Pancreas (tissue), 10 donors: ENCODE measurements around the gene CLDN18. TPM values are rescaled to one million over a fixed set of nuclear protein-coding genes. Genes with fewer than 3 reads are reported as not detected.

Experiments used
- ATAC-seq, 4 donors: fragments of 200-7000 bp; cut with Tn5 transposase; one replicate each; pipeline versions ENCODE4 v1.8.0 to v1.9.1; 2020; ENCODE audit warnings: mild to moderate bottlenecking in 4 of 4, moderate library complexity in 4 of 4
- DNase-seq, 6 donors: peaks; one replicate each; pipeline ENCODE4 v3.0.0-alpha.2; 2020
- FAIRE-seq: peaks from 2 replicates; lab custom pipeline; 2012; peaks lifted over from hg19 to GRCh38; lab: Jason Lieb, UNC
- H3K27ac ChIP-seq, 4 donors: fragments of 200-600 bp; sonication (generic); 1 replicate in 3 of 4; 2 replicates in 1 of 4; pipeline versions ENCODE4 v1.5.0 to v1.8.0; 2020
- H3K27me3 ChIP-seq, 4 donors: fragments of 200-600 bp; one replicate each; pipeline ENCODE4 v1.8.0; 2021
- H3K36me3 ChIP-seq, 3 donors: fragments of 200-600 bp; sonication (generic) in 1 of 3; one replicate each; pipeline versions ENCODE4 v1.5.0 to v1.8.0; 2020 to 2021
- H3K4me1 ChIP-seq, 3 donors: fragments of 200-600 bp; one replicate each; pipeline ENCODE4 v1.8.0; 2021
- H3K4me3 ChIP-seq, 4 donors: fragments of 200-600 bp; sonication (generic) in 2 of 4; one replicate each; pipeline versions ENCODE4 v1.5.0 to v1.8.0; 2020 to 2021
- H3K9me3 ChIP-seq, 4 donors: fragments of 200-600 bp; one replicate each; pipeline ENCODE4 v1.8.0; 2021
- WGBS, 2 donors: extraction: QIAGEN DNeasy Blood & Tissue Kit; methylation state at CpG; one replicate each; pipeline ENCODE4 v1.1.7; 2013; 5-methylcytosine and 5-hydroxymethylcytosine counted together
- intact Hi-C, 3 donors: fragments of 100-400 bp; cut with DNase I; formaldehyde crosslinking; loops; one replicate each; pipeline versions ENCODE4 v1.11.1 to v1.14.2; 2022
- polyA plus RNA-seq, 2 donors: library from polyadenylated mRNA; stranded (reverse); fragments of 200-250 nt; gene quantifications; one replicate each; pipeline ENCODE4 v1.2.3, GENCODE V29; 2013
- total RNA-seq, 6 donors: library from RNA; stranded (reverse); fragmentation: NEBNext Ultra II Directional in 4 of 6; extraction: Animal tissue kit (Norgen Biotek cat#: 25700) in 4 of 6; gene quantifications; one replicate each; pipeline versions ENCODE4 v1.2.1 to v1.2.4, GENCODE V29; 2021 to 2023
- TF ChIP-seq, protein P1 (sequence below), 4 donors: fragments of 200-600 bp; sonication (generic) in 3 of 4; IDR thresholded peaks; one replicate each; pipeline versions ENCODE4 v1.5.0 to v1.8.0; 2021; ENCODE audit warnings: antibody characterized with exemption in 4 of 4
- donor health status: healthy with polysubstance abuse.
- donor health status: DM: no; HTN: no; CAD: no; lungs with moderate emphysema.
- donor health status: DM: no; HTN: no; CAD: no.
- donor health status: control.
- donor health status: control.
- donor health status: Bipolar disorder and iron deficiency.
- donor health status: DM: yes; HTN: yes; CAD: no.
- donor health status: DM: no; HTN: no; CAD: no.
- donor health status: DM: no; HTN: no; CAD: no.
- donor health status: DM: yes; HTN: yes; CAD: no.

CLDN18 gene
- total and polyA plus RNA-seq, 8 donors = 0.04 to 8.1 (median 2.0) TPM; not detected in 4

DNA sequence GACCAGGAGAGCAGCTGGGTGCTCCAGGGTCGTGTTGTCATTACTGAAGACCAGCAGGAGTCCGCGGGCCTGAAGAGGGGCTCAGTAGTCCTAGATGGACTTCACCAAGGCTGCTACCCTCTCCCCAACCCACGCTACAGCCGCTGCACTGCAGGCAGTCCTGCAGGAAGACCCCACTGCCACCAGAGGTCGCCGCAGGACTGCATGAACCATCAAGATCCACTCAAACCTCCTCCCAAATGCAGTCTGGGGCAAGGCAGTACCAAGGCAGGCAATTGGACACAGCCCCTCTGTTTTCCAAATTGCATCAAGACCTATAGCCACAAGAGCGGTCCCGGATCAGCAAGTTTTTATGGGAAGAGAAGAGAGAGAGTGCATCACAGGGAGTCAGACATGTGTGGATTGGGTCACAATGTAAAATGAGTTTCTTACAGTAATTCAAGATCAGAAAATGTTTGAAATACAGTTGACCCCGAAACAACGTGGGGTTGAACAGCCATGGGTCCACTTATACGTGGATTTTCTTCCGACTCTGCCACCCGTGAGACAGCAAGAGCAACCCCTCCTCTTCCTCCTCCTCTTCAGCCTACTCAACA lies 58.7 kb downstream of the CLDN18 start:
- Histone ChIP-seq H3K4me3 (no peak overlapping the region), H3K27ac (no peak overlapping the region), H3K4me1 (no peaks in the 10 kb centered on the region), H3K27me3 (no peaks in the 10 kb centered on the region), H3K9me3 (no peaks in the 10 kb centered on the region), H3K36me3 (peaks cover 3 to 7% (median 5%) of the 10 kb centered on the region in 3 donors)
- peak; percentile 58 to 92 (median 82) for DNase-seq
- ATAC-seq = peak; percentile 85 to 99 (median 96)
- TF ChIP-seq, protein P1, sequence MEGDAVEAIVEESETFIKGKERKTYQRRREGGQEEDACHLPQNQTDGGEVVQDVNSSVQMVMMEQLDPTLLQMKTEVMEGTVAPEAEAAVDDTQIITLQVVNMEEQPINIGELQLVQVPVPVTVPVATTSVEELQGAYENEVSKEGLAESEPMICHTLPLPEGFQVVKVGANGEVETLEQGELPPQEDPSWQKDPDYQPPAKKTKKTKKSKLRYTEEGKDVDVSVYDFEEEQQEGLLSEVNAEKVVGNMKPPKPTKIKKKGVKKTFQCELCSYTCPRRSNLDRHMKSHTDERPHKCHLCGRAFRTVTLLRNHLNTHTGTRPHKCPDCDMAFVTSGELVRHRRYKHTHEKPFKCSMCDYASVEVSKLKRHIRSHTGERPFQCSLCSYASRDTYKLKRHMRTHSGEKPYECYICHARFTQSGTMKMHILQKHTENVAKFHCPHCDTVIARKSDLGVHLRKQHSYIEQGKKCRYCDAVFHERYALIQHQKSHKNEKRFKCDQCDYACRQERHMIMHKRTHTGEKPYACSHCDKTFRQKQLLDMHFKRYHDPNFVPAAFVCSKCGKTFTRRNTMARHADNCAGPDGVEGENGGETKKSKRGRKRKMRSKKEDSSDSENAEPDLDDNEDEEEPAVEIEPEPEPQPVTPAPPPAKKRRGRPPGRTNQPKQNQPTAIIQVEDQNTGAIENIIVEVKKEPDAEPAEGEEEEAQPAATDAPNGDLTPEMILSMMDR (IDR thresholded peaks at IDR 0.05) = peak; percentile 91 to 98 (median 94)
- no peak for FAIRE-seq
- intact Hi-C loops = no loop called here
- 20% methylated on average over 14 of the region's 14 CpGs for WGBS, 2 donors

- DNase-seq (no peak), ATAC-seq (no peak), FAIRE-seq (no peak)
- TF ChIP-seq, protein P1 (IDR thresholded peaks at IDR 0.05) = no peak
- H3K36me3 ChIP-seq = peaks cover 0 to 7% (median 3%) of the 10 kb centered on the region in 3 donors
- no peak overlapping the region for H3K27ac ChIP-seq
- no peak overlapping the region for H3K4me3 ChIP-seq
- no peaks in the 10 kb centered on the region for H3K4me1 ChIP-seq
- no peaks in the 10 kb centered on the region for H3K9me3 ChIP-seq
- H3K27me3 ChIP-seq = no peaks in the 10 kb centered on the region
- intact Hi-C loops = loop anchor here in 1 of 3 donors (5.0 kb wide), 1 partner anchor 47 kb away; the partner anchor contains the start of gene DZIP1L
- 55 to 59% methylated on average over 4 of the region's 4 CpGs for WGBS, 2 donors
These were observed 60.0 kb downstream of the CLDN18 start for GRCh38 chr3:138070006-138070405.

DNA sequence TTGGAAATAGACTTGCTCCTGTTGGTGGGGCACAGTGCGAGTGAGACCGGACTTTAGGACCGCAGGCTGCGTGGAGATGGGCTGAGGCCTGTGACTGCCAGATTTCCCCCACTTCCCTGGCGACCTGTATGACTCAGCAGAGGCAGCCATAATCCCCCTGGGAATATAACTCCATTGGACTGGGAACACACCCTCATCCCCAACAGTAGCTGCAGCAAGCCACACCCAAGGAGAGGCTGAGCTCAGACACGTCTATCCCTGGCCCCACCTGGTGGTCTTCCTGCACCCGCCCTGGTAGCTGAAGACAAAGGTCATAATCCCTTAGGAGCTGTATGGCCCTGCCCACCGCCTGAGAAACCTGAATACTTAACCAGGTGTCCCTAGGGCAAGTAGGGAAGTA lies 62.8 kb downstream of the CLDN18 start:
- WGBS, 2 donors = 83 to 88% methylated on average over 8 of the region's 8 CpGs
- Histone ChIP-seq H3K27me3 (no peaks in the 10 kb centered on the region), H3K27ac (no peak overlapping the region), H3K4me1 (no peaks in the 10 kb centered on the region), H3K4me3 (no peak overlapping the region), H3K36me3 (peaks cover 0 to 4% (median 0%) of the 10 kb centered on the region in 3 donors), H3K9me3 (no peaks in the 10 kb centered on the region)
- TF ChIP-seq, protein P1 (IDR thresholded peaks at IDR 0.05) = no peak
- no peak for DNase-seq
- no peak for ATAC-seq
- FAIRE-seq = no peak
- intact Hi-C loops = loop anchor here in 1 of 3 donors (5.0 kb wide), 1 partner anchor 45 kb away; the partner anchor contains the start of gene DZIP1L

DNA sequence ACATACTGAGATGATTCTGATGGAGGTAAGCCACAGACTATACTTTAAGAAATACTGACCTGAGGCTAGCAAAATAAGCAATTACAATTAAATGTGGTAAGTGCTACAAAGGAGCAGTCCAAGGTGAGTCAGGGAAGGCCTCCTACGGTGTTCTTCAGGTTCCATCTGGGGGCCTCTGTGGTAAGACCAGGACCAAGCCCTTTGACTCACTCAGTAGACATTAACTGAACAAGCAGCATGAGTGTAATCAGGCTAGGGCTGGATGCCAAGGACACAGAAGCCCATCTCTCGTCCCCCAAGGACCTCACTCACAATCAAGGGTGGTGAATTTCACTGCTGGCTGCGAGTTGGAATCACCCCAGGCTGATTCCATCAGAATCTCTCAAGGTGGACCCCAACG lies 68.1 kb downstream of the CLDN18 start:
- no peaks in the 10 kb centered on the region for H3K27me3 ChIP-seq
- no peaks in the 10 kb centered on the region for H3K36me3 ChIP-seq
- FAIRE-seq (no peak), DNase-seq (no peak), ATAC-seq (no peak)
- H3K4me1 ChIP-seq = peaks cover 0 to 15% (median 6%) of the 10 kb centered on the region in 3 donors
- H3K4me3 ChIP-seq = no peak overlapping the region
- TF ChIP-seq, protein P1 (IDR thresholded peaks at IDR 0.05) = no peak
- no peak overlapping the region for H3K27ac ChIP-seq
- H3K9me3 ChIP-seq = no peaks in the 10 kb centered on the region
- intact Hi-C loops = no loop called here
- 72 to 86% methylated on average over 4 of the region's 4 CpGs for WGBS, 2 donors

GRCh38 chr3:138078901-138079344 lies 69.0 kb downstream of the CLDN18 start:
- FAIRE-seq (no peak), ATAC-seq (peak in 2 of 4 donors; percentile 15 to 24), DNase-seq (no peak)
- Histone ChIP-seq H3K36me3 (no peaks in the 10 kb centered on the region), H3K4me1 (peaks cover 0 to 17% (median 6%) of the 10 kb centered on the region in 3 donors), H3K4me3 (no peak overlapping the region), H3K27ac (no peak overlapping the region), H3K9me3 (no peaks in the 10 kb centered on the region), H3K27me3 (no peaks in the 10 kb centered on the region)
- TF ChIP-seq, protein P1 (IDR thresholded peaks at IDR 0.05) = no peak
- intact Hi-C loops = no loop called here
- WGBS, 2 donors = 0% methylated on average over 1 of the region's 1 CpG
